Osteocyte (in vitro differentiated cells): ENCODE measurements around the gene D2HGDH. TPM values are rescaled to one million over a fixed set of nuclear protein-coding genes. Genes with fewer than 3 reads are reported as not detected.

Source experiments
- DNase-seq: peaks from one replicate; pipeline ENCODE4 v3.0.0; 2021; ENCODE audit warnings: mixed read lengths; ENCODE audit not compliant: unreplicated experiment; ENCODE audit errors: extremely low spot score
- H3K27ac Mint-ChIP-seq: one replicate; pipeline ENCODE4 v1.8.0; 2021; ENCODE audit warnings: mild to moderate bottlenecking, mixed read lengths; ENCODE audit not compliant: unreplicated experiment
- H3K27me3 Mint-ChIP-seq: one replicate; pipeline ENCODE4 v1.8.0; 2021; ENCODE audit warnings: mixed read lengths; ENCODE audit not compliant: unreplicated experiment
- H3K36me3 Mint-ChIP-seq: one replicate; pipeline ENCODE4 v1.8.0; 2021; ENCODE audit warnings: mixed read lengths; ENCODE audit not compliant: unreplicated experiment
- H3K4me1 Mint-ChIP-seq: one replicate; pipeline ENCODE4 v1.8.0; 2021; ENCODE audit warnings: mixed read lengths; ENCODE audit not compliant: unreplicated experiment
- H3K4me3 Mint-ChIP-seq: one replicate; pipeline ENCODE4 v1.8.0; 2021; ENCODE audit warnings: mild to moderate bottlenecking, moderate library complexity, mixed read lengths; ENCODE audit not compliant: unreplicated experiment
- H3K9me3 Mint-ChIP-seq: one replicate; pipeline ENCODE4 v1.8.0; 2021; ENCODE audit warnings: mixed read lengths; ENCODE audit not compliant: unreplicated experiment
- CTCF ChIP-seq: fragments of 200-600 bp; sonication (generic); IDR thresholded peaks from 2 replicates; pipeline ENCODE4 v1.5.0; 2021; ENCODE audit warnings: antibody characterized with exemption, mild to moderate bottlenecking, moderate library complexity
- total RNA-seq: library from RNA; stranded (reverse); gene quantifications from 2 replicates; pipeline ENCODE4 v1.2.1, GENCODE V29; 2021

Gene D2HGDH
- total RNA-seq, 1 donor from 2014 or later = 32.5 TPM

DNA sequence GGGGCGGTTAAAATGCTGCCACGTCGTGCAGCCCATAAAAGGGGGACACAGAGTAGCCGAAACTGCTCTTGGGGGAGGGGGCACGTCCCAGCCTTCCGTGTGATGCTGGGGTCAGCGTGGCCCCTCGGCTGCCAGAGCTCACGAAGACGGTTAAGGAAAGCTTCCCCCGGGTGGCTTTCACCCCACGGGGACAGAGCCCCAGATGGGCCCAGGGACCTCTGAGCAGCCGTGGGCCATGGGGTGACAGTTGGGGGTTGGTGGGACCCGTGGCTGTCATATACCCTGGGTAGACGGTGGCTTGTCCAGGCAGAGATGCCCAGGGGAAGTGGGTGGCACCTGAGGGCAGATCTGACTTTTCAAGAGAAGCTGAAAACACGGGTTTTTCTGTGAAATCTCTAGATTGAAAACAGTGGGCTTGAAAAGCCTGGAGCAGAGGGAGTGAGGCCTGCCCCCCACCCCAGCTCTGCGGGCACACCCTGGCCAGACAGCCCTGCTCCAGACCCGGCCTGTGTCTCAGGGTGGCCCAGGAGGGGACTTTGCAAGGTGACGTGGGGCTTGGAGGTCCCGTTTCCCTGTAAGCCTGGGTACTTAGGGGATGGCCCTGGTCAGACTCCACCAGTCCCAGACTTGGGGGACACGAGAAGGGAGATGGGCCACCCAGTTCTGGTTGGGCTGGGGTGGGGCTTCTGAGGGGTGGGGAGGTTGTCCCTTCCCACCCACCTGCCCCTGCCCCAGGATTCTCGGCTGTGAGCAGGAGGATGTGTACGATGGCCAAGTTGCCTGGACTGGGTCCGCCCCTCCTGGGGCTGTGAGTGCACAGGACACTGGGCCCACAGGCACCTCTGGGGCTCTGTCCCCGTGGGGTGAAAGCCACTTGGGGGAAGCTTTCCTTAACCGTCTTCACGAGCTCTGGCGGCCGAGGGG, 75.2 kb downstream of the D2HGDH start:
- Mint-ChIP-seq H3K36me3 (no peaks in the 10 kb centered on the region), H3K27ac (no peak overlapping the region), H3K27me3 (no peaks in the 10 kb centered on the region), H3K4me1 (no peaks in the 10 kb centered on the region), H3K9me3 (no peaks in the 10 kb centered on the region), H3K4me3 (no peak overlapping the region)
- TF ChIP-seq CTCF = no peak
- no peak for DNase-seq

DNA sequence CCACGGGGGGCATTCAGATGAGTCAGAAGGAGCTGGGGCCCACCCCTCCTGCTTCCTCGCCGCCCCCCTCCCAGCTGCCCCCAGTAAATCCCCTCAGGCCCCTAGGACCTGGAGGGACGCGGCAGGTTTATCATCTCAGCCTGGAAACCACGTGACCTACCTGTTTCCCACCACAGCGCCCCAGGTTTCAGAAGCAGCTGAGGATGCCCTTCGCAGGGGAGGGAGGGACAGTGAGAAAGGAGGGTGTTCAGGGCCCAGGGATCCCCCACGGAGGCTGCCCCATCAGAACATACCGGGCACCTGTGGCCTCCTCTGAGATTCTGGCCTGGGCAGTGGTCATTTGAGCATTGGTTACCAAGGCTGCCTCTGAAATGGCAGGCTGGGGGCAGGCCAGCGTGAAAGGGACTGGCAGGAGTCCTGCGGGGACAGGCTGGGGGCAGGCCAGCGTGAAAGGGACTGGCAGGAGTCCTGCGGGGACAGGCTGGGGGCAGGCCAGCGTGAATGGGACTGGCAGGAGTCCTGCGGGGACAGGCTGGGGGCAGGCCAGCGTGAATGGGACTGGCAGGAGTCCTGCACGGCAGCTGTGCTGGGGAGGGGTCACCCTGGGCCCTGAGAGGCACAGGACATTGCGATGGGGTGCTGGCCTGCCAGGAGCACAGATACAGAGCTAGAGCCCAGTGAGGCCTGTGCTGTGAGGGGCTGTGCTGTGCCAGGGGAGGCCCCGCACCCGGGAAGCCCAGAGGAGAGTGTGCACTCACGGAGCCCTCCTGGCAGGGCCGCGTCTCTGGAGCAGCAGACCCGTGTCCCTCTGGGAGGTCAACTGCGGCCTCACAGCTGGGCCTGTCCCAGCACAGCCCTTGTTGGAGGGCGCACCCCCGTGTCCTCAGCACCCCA, 76.1 kb downstream of the D2HGDH start:
- no peak for DNase-seq
- Mint-ChIP-seq H3K9me3 (no peaks in the 10 kb centered on the region), H3K27me3 (no peaks in the 10 kb centered on the region), H3K4me1 (no peaks in the 10 kb centered on the region), H3K27ac (no peak overlapping the region), H3K36me3 (no peaks in the 10 kb centered on the region), H3K4me3 (no peak overlapping the region)
- no peak for TF ChIP-seq CTCF

GRCh38 chr2:241811201-241811951, 76.9 kb downstream of the D2HGDH start:
- TF ChIP-seq CTCF = no peak
- Mint-ChIP-seq H3K27me3 (no peaks in the 10 kb centered on the region), H3K4me3 (no peak overlapping the region), H3K9me3 (no peaks in the 10 kb centered on the region), H3K4me1 (no peaks in the 10 kb centered on the region), H3K27ac (no peak overlapping the region), H3K36me3 (no peaks in the 10 kb centered on the region)
- DNase-seq = no peak

- H3K9me3 Mint-ChIP-seq = no peaks in the 10 kb centered on the region
- no peaks in the 10 kb centered on the region for H3K36me3 Mint-ChIP-seq
- no peak overlapping the region for H3K27ac Mint-ChIP-seq
- no peak for TF ChIP-seq CTCF
- H3K27me3 Mint-ChIP-seq = no peaks in the 10 kb centered on the region
- DNase-seq = no peak
- H3K4me1 Mint-ChIP-seq = no peaks in the 10 kb centered on the region
- no peak overlapping the region for H3K4me3 Mint-ChIP-seq
Measured at GRCh38 chr2:241811952-241812729, 77.7 kb downstream of the D2HGDH start.
